ENCODE measurements around the gene MED13.

The MED13 gene

DNA sequence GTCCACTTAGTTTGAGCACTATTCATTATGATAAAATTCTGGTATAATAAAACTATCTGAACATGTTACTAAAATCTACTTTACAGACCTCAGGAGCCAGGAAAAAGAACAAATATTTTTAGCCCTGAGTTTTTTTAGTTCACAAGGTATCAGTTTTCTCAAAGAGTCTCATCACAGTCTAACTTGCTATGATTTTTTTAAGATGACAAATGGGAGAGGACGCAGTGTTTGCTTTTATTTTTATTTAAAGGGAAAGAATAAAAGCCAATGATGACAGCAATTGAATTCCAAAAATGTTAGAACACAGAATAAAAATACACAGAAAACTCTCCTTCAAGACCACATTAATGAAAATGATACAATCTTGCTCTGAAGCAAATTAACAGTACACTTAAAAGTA, 7.4 kb downstream of the MED13 start:
- Histone ChIP-seq H3K9ac (ENCODE audit: low read depth in 1 of 2, low read length in 2 of 2) (no peak overlapping the region), H3K27me3 (ENCODE audit: control insufficient read depth in 1 of 2, insufficient read depth in 2 of 2, low read length in 2 of 2) (no peaks in the 10 kb centered on the region), H3K9me3 (ENCODE audit: control insufficient read depth in 1 of 2, low read length in 2 of 2) (no peaks in the 10 kb centered on the region), H3K4me1 (ENCODE audit: control insufficient read depth in 1 of 2, insufficient read depth in 2 of 2, low read length in 2 of 2) (peaks cover 24 to 40% of the 10 kb centered on the region in 2 donors), H3K36me3 (ENCODE audit: control insufficient read depth in 1 of 2, insufficient read depth in 2 of 2, low read length in 2 of 2) (peaks cover 5 to 28% of the 10 kb centered on the region in 2 donors), H3K4me3 (ENCODE audit: low read depth in 1 of 2, low read length in 2 of 2) (no peak overlapping the region), H3K27ac (ENCODE audit: low read depth, low read length) (no peak overlapping the region)

DNA sequence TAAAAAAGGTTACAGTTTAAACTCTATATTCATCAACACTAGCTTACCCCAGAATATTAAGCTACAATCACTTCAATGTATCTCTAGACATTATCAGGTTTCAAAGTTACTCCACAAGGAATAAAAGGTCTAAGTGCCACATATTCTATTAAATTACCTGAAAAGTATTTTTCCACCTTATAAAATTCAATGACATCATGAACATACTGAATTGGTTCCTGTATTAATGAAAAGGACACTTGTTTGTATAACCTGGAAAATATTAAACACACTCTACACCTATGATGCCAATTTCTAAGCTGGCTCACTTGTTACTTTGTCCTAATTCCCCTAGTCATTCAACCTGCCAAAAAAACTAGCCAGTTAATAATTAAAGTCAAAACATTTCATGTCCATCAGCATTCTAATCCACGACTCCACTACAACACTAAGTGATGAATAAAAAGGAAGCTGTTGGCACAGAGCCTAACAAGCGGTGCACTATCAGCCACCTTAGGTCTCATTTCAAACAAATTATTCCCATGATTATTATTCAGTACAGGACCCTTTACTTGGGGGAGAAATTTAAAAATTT, 12.2 kb downstream of the MED13 start:
- no peak overlapping the region for H3K4me3 ChIP-seq (ENCODE audit: low read depth in 1 of 2, low read length in 2 of 2)
- no peak overlapping the region for H3K9ac ChIP-seq (ENCODE audit: low read depth in 1 of 2, low read length in 2 of 2)
- peaks cover 3 to 61% of the 10 kb centered on the region in 2 donors for H3K36me3 ChIP-seq (ENCODE audit: control insufficient read depth in 1 of 2, insufficient read depth in 2 of 2, low read length in 2 of 2)
- peaks cover 8 to 15% of the 10 kb centered on the region in 2 donors for H3K4me1 ChIP-seq (ENCODE audit: control insufficient read depth in 1 of 2, insufficient read depth in 2 of 2, low read length in 2 of 2)
- H3K27me3 ChIP-seq (ENCODE audit: control insufficient read depth in 1 of 2, insufficient read depth in 2 of 2, low read length in 2 of 2) = no peaks in the 10 kb centered on the region
- H3K9me3 ChIP-seq (ENCODE audit: control insufficient read depth in 1 of 2, low read length in 2 of 2) = no peaks in the 10 kb centered on the region
- H3K27ac ChIP-seq (ENCODE audit: low read depth, low read length) = no peak overlapping the region

DNA sequence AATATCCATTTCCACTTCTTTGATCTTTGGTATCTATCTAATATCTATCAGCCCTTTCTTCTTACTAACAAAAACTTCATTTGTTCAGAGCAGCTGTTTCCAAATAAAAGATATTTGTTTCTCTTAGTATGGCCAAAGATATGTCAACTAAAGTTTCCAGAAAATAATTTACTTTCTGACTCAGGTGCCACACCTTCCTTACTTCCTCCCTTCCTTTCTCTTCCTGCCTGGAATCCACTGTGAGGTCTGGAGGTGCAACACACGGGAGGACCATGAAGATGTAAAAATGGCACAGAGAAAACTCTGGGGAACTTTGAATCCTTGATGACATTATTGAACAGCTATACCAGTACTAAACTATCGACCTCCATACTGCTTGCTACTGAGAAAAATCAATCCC, 14.0 kb downstream of the MED13 start:
- peaks cover 8 to 66% of the 10 kb centered on the region in 2 donors for H3K36me3 ChIP-seq (ENCODE audit: control insufficient read depth in 1 of 2, insufficient read depth in 2 of 2, low read length in 2 of 2)
- H3K9me3 ChIP-seq (ENCODE audit: control insufficient read depth in 1 of 2, low read length in 2 of 2) = no peaks in the 10 kb centered on the region
- H3K4me3 ChIP-seq (ENCODE audit: low read depth in 1 of 2, low read length in 2 of 2) = no peak overlapping the region
- H3K27me3 ChIP-seq (ENCODE audit: control insufficient read depth in 1 of 2, insufficient read depth in 2 of 2, low read length in 2 of 2) = no peaks in the 10 kb centered on the region
- no peak overlapping the region for H3K9ac ChIP-seq (ENCODE audit: low read depth in 1 of 2, low read length in 2 of 2)
- no peak overlapping the region for H3K27ac ChIP-seq (ENCODE audit: low read depth, low read length)
- H3K4me1 ChIP-seq (ENCODE audit: control insufficient read depth in 1 of 2, insufficient read depth in 2 of 2, low read length in 2 of 2) = no peaks in the 10 kb centered on the region

DNA sequence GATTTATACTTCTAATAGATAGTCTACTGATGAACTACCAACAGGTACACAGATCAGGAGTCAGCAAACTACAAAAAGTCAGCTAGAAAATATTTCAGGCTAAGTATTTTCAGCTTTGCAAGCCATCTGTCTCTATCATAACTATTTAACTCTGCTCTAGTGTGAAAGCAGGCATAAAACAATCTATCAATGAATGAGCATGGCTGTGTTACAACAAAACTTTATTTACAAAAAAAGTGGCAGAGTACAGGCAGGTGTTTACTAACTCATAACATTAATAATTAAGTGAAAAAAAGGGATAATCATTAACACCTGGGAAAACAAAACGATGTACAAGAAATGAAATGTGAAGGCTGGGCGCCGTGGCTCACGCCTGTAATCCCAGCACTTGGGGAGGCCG, 15.8 kb downstream of the MED13 start:
- Histone ChIP-seq H3K27me3 (ENCODE audit: control insufficient read depth in 1 of 2, insufficient read depth in 2 of 2, low read length in 2 of 2) (no peaks in the 10 kb centered on the region), H3K36me3 (ENCODE audit: control insufficient read depth in 1 of 2, insufficient read depth in 2 of 2, low read length in 2 of 2) (peaks cover 8 to 67% of the 10 kb centered on the region in 2 donors), H3K4me1 (ENCODE audit: control insufficient read depth in 1 of 2, insufficient read depth in 2 of 2, low read length in 2 of 2) (no peaks in the 10 kb centered on the region), H3K4me3 (ENCODE audit: low read depth in 1 of 2, low read length in 2 of 2) (no peak overlapping the region), H3K9ac (ENCODE audit: low read depth in 1 of 2, low read length in 2 of 2) (no peak overlapping the region), H3K9me3 (ENCODE audit: control insufficient read depth in 1 of 2, low read length in 2 of 2) (no peaks in the 10 kb centered on the region), H3K27ac (ENCODE audit: low read depth, low read length) (no peak overlapping the region)

DNA sequence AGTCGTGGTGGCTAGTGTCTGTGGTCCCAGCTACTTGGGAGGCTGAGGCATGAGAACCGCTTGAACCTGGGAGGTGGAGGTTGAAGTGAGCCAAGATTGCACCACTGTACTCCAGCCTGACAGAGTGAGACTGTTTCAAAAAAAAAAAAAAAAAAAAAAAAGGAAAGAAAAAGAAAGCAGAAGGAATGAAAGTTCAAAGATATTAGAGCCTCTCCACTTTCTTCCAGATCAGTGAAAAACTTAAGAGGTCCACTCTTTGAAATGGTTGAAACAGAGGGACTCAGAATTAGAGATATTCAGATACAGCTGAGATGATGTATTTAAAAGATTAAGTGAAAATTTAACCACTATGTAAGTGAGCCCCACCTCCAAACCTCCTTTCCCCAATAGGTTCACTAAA, 16.8 kb downstream of the MED13 start:
- H3K4me1 ChIP-seq (ENCODE audit: control insufficient read depth in 1 of 2, insufficient read depth in 2 of 2, low read length in 2 of 2) = no peaks in the 10 kb centered on the region
- H3K27me3 ChIP-seq (ENCODE audit: control insufficient read depth in 1 of 2, insufficient read depth in 2 of 2, low read length in 2 of 2) = no peaks in the 10 kb centered on the region
- H3K4me3 ChIP-seq (ENCODE audit: low read depth in 1 of 2, low read length in 2 of 2) = no peak overlapping the region
- H3K27ac ChIP-seq (ENCODE audit: low read depth, low read length) = no peak overlapping the region
- no peaks in the 10 kb centered on the region for H3K9me3 ChIP-seq (ENCODE audit: control insufficient read depth in 1 of 2, low read length in 2 of 2)
- no peak overlapping the region for H3K9ac ChIP-seq (ENCODE audit: low read depth in 1 of 2, low read length in 2 of 2)
- peaks cover 8 to 72% of the 10 kb centered on the region in 2 donors for H3K36me3 ChIP-seq (ENCODE audit: control insufficient read depth in 1 of 2, insufficient read depth in 2 of 2, low read length in 2 of 2)

GRCh38 chr17:62045517-62045916, 19.6 kb downstream of the MED13 start:
- no peaks in the 10 kb centered on the region for H3K27me3 ChIP-seq (ENCODE audit: control insufficient read depth in 1 of 2, insufficient read depth in 2 of 2, low read length in 2 of 2)
- H3K4me3 ChIP-seq (ENCODE audit: low read depth in 1 of 2, low read length in 2 of 2) = no peak overlapping the region
- no peak overlapping the region for H3K9ac ChIP-seq (ENCODE audit: low read depth in 1 of 2, low read length in 2 of 2)
- no peaks in the 10 kb centered on the region for H3K4me1 ChIP-seq (ENCODE audit: control insufficient read depth in 1 of 2, insufficient read depth in 2 of 2, low read length in 2 of 2)
- peaks cover 12 to 60% of the 10 kb centered on the region in 2 donors for H3K36me3 ChIP-seq (ENCODE audit: control insufficient read depth in 1 of 2, insufficient read depth in 2 of 2, low read length in 2 of 2)
- H3K27ac ChIP-seq (ENCODE audit: low read depth, low read length) = no peak overlapping the region
- H3K9me3 ChIP-seq (ENCODE audit: control insufficient read depth in 1 of 2, low read length in 2 of 2) = no peaks in the 10 kb centered on the region

- no peaks in the 10 kb centered on the region for H3K4me1 ChIP-seq (ENCODE audit: control insufficient read depth in 1 of 2, insufficient read depth in 2 of 2, low read length in 2 of 2)
- no peaks in the 10 kb centered on the region for H3K27me3 ChIP-seq (ENCODE audit: control insufficient read depth in 1 of 2, insufficient read depth in 2 of 2, low read length in 2 of 2)
- no peak overlapping the region for H3K9ac ChIP-seq (ENCODE audit: low read depth in 1 of 2, low read length in 2 of 2)
- no peak overlapping the region for H3K4me3 ChIP-seq (ENCODE audit: low read depth in 1 of 2, low read length in 2 of 2)
- H3K36me3 ChIP-seq (ENCODE audit: control insufficient read depth in 1 of 2, insufficient read depth in 2 of 2, low read length in 2 of 2) = peaks cover 16 to 59% of the 10 kb centered on the region in 2 donors
- H3K9me3 ChIP-seq (ENCODE audit: control insufficient read depth in 1 of 2, low read length in 2 of 2) = no peaks in the 10 kb centered on the region
- H3K27ac ChIP-seq (ENCODE audit: low read depth, low read length) = no peak overlapping the region
Measured at GRCh38 chr17:62045109-62045508, 20.0 kb downstream of the MED13 start.

DNA sequence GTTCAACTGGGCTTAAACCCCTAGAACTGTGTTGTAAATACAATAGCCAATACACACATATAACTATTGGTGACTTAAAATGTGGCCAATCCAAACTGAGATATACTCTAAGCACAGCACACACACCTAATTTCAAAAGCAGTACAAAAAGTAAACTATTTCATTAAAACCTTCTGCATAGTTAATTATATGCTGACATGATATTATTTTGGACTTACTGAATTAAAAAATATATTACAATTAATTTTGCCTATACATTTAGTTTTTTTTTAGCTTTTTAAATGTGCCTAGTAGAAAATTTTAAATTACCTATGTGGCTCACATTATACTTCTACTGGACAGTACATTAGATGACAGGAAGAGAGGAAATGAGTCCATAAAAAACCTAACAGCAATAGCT, 21.5 kb downstream of the MED13 start:
- no peaks in the 10 kb centered on the region for H3K4me1 ChIP-seq (ENCODE audit: control insufficient read depth in 1 of 2, insufficient read depth in 2 of 2, low read length in 2 of 2)
- no peak overlapping the region for H3K9ac ChIP-seq (ENCODE audit: low read depth in 1 of 2, low read length in 2 of 2)
- H3K36me3 ChIP-seq (ENCODE audit: control insufficient read depth in 1 of 2, insufficient read depth in 2 of 2, low read length in 2 of 2) = peaks cover 17 to 52% of the 10 kb centered on the region in 2 donors
- no peak overlapping the region for H3K27ac ChIP-seq (ENCODE audit: low read depth, low read length)
- H3K9me3 ChIP-seq (ENCODE audit: control insufficient read depth in 1 of 2, low read length in 2 of 2) = no peaks in the 10 kb centered on the region
- no peaks in the 10 kb centered on the region for H3K27me3 ChIP-seq (ENCODE audit: control insufficient read depth in 1 of 2, insufficient read depth in 2 of 2, low read length in 2 of 2)
- no peak overlapping the region for H3K4me3 ChIP-seq (ENCODE audit: low read depth in 1 of 2, low read length in 2 of 2)

GRCh38 chr17:62043140-62043539, 21.9 kb downstream of the MED13 start:
- no peaks in the 10 kb centered on the region for H3K27me3 ChIP-seq (ENCODE audit: control insufficient read depth in 1 of 2, insufficient read depth in 2 of 2, low read length in 2 of 2)
- no peaks in the 10 kb centered on the region for H3K9me3 ChIP-seq (ENCODE audit: control insufficient read depth in 1 of 2, low read length in 2 of 2)
- H3K4me1 ChIP-seq (ENCODE audit: control insufficient read depth in 1 of 2, insufficient read depth in 2 of 2, low read length in 2 of 2) = no peaks in the 10 kb centered on the region
- peaks cover 17 to 48% of the 10 kb centered on the region in 2 donors for H3K36me3 ChIP-seq (ENCODE audit: control insufficient read depth in 1 of 2, insufficient read depth in 2 of 2, low read length in 2 of 2)
- no peak overlapping the region for H3K4me3 ChIP-seq (ENCODE audit: low read depth in 1 of 2, low read length in 2 of 2)
- H3K9ac ChIP-seq (ENCODE audit: low read depth in 1 of 2, low read length in 2 of 2) = no peak overlapping the region
- no peak overlapping the region for H3K27ac ChIP-seq (ENCODE audit: low read depth, low read length)

GRCh38 chr17:62038248-62038647, 26.8 kb downstream of the MED13 start:
- H3K4me1 ChIP-seq (ENCODE audit: control insufficient read depth in 1 of 2, insufficient read depth in 2 of 2, low read length in 2 of 2) = no peaks in the 10 kb centered on the region
- H3K9me3 ChIP-seq (ENCODE audit: control insufficient read depth in 1 of 2, low read length in 2 of 2) = no peaks in the 10 kb centered on the region
- no peaks in the 10 kb centered on the region for H3K27me3 ChIP-seq (ENCODE audit: control insufficient read depth in 1 of 2, insufficient read depth in 2 of 2, low read length in 2 of 2)
- H3K36me3 ChIP-seq (ENCODE audit: control insufficient read depth in 1 of 2, insufficient read depth in 2 of 2, low read length in 2 of 2) = peaks cover 15 to 42% of the 10 kb centered on the region in 2 donors
- H3K9ac ChIP-seq (ENCODE audit: low read depth in 1 of 2, low read length in 2 of 2) = no peak overlapping the region
- no peak overlapping the region for H3K4me3 ChIP-seq (ENCODE audit: low read depth in 1 of 2, low read length in 2 of 2)
- H3K27ac ChIP-seq (ENCODE audit: low read depth, low read length) = no peak overlapping the region

DNA sequence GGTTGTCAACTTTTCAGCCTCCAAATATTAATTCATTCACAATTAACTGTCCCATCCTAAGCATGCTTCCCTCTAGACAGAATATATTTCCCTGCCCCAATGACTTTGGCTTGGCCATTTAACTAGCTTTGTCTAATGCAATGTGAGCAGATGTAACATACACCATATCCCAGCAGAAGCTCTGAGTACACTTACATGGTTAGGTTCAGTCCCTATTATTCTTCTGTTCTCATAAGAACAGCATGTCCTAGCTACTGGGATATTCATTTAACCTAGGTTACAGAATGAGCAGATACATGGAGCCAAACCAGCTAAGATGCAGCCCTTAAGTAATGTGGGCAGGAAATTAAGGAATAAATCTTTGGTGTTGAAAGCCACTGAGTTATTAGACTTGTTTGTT, 31.8 kb downstream of the MED13 start:
- Histone ChIP-seq H3K36me3 (ENCODE audit: control insufficient read depth in 1 of 2, insufficient read depth in 2 of 2, low read length in 2 of 2) (peaks cover 35 to 71% of the 10 kb centered on the region in 2 donors), H3K4me1 (ENCODE audit: control insufficient read depth in 1 of 2, insufficient read depth in 2 of 2, low read length in 2 of 2) (no peaks in the 10 kb centered on the region)

More for the DNA sequence above, 31.8 kb downstream of the MED13 start:
- no peak overlapping the region for H3K27ac ChIP-seq (ENCODE audit: low read depth, low read length)
- no peaks in the 10 kb centered on the region for H3K27me3 ChIP-seq (ENCODE audit: control insufficient read depth in 1 of 2, insufficient read depth in 2 of 2, low read length in 2 of 2)
- H3K9me3 ChIP-seq (ENCODE audit: control insufficient read depth in 1 of 2, low read length in 2 of 2) = no peaks in the 10 kb centered on the region
- no peak overlapping the region for H3K4me3 ChIP-seq (ENCODE audit: low read depth in 1 of 2, low read length in 2 of 2)
- H3K9ac ChIP-seq (ENCODE audit: low read depth in 1 of 2, low read length in 2 of 2) = no peak overlapping the region
